ENCODE results near the gene ZFC3H1.
"Not testable (repeated sequence)": the region's sequence is repeated elsewhere in the genome, so short reads cannot be mapped to it uniquely, and the experiment has no call there.

ZFC3H1 gene

GRCh38 chr12:71578694-71579258 is 84.9 kb downstream of the ZFC3H1 start:
- no peak for DNase-seq (ENCODE audit: low read depth)

GRCh38 chr12:71576496-71576895 is 87.2 kb downstream of the ZFC3H1 start:
- DNase-seq (ENCODE audit: low read depth), result no peak

DNA sequence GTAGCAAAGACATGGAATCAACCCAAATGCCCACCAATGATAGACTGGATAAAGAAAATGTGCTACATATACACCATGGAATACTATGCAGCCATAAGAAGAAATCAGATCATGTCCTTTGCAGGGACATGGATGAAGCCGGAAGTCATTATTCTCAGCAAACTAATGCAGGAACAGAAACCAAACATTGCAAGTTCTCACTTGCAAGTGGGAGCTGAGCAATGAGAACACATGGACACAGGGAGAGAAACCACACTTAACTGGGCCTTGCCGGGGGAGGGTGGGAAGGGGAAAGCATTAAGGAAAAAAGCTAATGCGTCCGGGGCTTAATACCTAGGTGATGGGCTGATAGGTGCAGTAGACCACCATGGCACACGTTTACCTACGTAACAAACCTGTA is 93.8 kb downstream of the ZFC3H1 start:
- DNase-seq (ENCODE audit: low read depth), result not testable (repeated sequence)

DNA sequence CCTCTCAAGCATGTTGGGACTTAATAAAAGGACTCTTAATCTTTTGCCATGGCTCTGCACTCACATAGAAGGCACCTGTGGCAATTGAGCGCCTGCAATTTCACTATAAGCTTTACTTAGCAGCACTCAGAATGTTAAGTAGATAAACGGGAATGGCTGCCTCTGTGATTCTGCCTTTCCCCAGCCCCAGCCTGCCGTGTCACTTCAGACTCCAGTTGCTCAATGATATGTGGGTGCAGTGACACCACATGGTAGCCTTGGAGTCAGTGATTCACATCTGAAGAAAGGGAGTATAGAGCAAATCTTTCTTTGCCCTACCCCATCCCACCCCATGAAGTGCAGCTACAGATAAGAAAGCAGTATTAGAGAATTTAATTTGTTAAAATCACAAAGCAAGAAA is 96.1 kb downstream of the ZFC3H1 start:
- no peak for DNase-seq (ENCODE audit: low read depth)

- no peak for DNase-seq (ENCODE audit: low read depth)
Measured at GRCh38 chr12:71566655-71567054, 97.0 kb downstream of the ZFC3H1 start.

DNA sequence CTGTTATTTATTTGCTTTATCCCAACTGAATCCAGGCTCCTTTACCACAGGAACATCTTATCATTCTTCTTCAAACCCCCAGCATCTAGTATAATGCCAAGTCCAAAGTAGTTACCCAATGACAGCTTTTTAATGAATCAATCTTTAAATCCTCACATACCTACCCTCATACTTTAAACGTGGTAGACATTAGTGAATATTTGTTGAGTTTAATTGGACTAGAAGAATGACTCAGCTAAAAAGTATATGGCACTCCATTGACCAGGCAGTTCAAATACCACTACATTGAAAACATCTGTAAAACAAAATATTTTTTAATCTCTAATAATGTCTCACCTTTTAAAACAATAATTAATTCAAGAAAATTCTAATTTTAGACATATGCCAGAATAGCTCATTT is 98.1 kb downstream of the ZFC3H1 start:
- no peak for DNase-seq (ENCODE audit: low read depth)

- DNase-seq (ENCODE audit: low read depth), result no peak
Measured at GRCh38 chr12:71562676-71563595, 100.7 kb downstream of the ZFC3H1 start.
